Measurements from ENCODE around the gene THAP7.

Gene THAP7

GRCh38 chr22:20966883-20967696, 34.8 kb downstream of the THAP7 start, which contains the start of gene AIFM3:
Gene AIFM3, plus strand, starts transcription at chr22:20967255. Its CDS starts 690 bp downstream, at chr22:20967945.
- no peak for TF ChIP-seq ZNF274 (IDR thresholded peaks at IDR 0.05; ENCODE audit: low read depth, low read length)
- H3K4me3 ChIP-seq (ENCODE audit: low read length): no peak within 1 kb of the TSS

- H3K4me3 ChIP-seq (ENCODE audit: low read length): no peak overlapping the region
- TF ChIP-seq ZNF274 (IDR thresholded peaks at IDR 0.05; ENCODE audit: low read depth, low read length): no peak
Measured at GRCh38 chr22:20965888-20966855, 35.7 kb downstream of the THAP7 start.

DNA sequence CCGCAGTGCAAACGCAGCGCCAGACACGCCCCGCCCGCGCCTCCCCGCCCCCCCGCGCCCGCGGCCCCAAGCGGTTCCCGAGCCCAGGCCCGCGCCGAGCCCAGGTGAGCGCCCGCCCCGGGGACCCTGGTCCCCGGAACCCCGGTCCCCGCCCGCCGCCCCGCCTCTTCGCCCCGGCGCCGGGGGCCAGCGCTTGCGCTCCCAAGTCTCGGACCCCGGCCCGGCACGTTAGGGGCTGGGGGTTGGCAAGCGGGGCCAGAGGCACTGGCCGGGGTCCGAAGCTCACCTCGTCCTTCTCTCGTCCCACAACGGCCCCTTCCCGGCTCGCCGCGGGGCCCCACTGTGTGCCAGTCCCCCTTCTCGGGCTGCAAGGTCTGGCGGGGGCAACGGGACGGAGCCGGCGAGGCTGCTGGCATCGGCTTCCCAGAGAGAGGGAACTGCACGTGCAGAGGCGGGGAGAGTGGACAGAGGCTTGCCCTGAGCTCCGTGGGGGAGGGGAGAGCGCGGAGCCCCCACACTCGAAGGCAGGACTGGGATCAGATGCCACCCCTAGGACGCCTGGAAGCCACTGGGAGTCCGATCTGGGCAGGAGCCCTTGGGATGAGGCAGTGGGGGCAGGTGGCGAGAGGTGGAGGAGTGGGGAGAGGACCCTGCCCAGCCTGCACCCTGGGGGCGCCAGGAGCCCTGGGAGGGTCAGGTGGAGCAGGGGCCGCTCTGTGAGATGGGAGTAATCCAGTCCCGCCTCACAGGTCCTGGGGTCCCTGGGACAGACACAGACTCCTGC, 36.6 kb downstream of the THAP7 start:
- TF ChIP-seq ZNF274 (IDR thresholded peaks at IDR 0.05; ENCODE audit: low read depth, low read length): no peak
- H3K4me3 ChIP-seq (ENCODE audit: low read length): no peak overlapping the region

DNA sequence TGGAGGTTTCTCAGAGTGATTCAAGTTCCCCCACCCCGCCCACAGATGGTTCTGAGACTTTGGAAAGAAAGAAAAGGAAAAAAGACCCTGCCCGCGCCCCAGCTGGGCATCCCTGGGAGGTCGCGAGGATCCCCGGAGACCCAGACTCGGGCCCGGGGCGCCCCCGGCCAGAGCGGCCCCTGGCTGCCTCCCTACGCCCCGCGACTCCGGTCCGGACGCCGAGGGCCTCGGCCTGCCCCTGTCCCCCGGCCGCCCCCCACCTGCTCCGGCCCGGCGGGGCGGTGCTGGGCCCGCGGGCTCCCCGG, 37.2 kb downstream of the THAP7 start:
- no peak for TF ChIP-seq ZNF274 (IDR thresholded peaks at IDR 0.05; ENCODE audit: low read depth, low read length)
- no peak overlapping the region; the same call in 1 of the 2 replicates for H3K4me3 ChIP-seq (ENCODE audit: low read length)

GRCh38 chr22:20964090-20964798, 37.7 kb downstream of the THAP7 start:
- H3K4me3 ChIP-seq (ENCODE audit: low read length): no peak overlapping the region; the same call in 1 of the 2 replicates
- TF ChIP-seq ZNF274 (IDR thresholded peaks at IDR 0.05; ENCODE audit: low read depth, low read length): no peak

DNA sequence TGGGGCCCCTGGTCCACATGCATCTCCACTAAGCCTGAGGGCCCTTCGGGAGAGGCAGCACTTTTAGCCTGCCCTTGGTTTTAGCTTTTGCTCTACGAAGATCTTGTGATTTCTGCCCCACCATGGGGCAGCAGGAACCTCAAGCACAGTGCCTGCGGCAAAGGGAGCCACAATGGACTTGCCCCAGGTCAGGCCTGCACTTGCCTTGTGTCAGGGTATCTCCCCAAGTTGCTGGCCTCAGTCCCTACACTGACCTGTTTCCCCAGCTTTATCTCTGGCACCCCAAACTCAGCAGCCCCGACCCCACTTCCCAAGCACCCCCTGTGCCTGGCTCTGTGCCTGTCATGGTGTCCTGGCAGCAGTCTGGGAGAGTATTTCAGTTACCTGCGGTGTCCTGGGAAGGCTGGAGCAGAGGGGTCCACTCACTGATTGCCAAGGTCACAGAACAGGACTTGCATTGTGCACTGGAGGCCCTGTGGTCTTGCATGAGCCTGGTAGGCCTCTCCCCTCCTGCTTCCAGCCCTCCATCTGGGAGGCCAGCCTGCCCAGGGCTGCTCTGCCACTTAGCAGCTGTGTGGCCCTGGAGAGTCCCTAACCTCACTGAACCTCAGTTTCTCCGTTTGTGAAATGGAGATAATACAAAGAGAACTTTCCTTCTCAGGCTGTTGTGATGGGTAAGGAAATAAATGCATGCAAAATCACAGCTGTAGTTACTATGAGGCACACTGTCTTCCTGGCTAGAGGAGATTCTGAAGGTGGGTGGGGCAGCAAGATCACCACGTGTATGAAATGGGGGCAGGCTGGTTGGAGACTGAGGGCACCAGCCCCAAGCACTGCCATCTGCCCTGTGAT, 38.5 kb downstream of the THAP7 start:
- H3K4me3 ChIP-seq (ENCODE audit: low read length): no peak overlapping the region
- no peak for TF ChIP-seq ZNF274 (IDR thresholded peaks at IDR 0.05; ENCODE audit: low read depth, low read length)

- H3K4me3 ChIP-seq (ENCODE audit: low read length): no peak overlapping the region
- TF ChIP-seq ZNF274 (IDR thresholded peaks at IDR 0.05; ENCODE audit: low read depth, low read length): no peak
Measured at GRCh38 chr22:20962491-20962945, 39.4 kb downstream of the THAP7 start.

DNA sequence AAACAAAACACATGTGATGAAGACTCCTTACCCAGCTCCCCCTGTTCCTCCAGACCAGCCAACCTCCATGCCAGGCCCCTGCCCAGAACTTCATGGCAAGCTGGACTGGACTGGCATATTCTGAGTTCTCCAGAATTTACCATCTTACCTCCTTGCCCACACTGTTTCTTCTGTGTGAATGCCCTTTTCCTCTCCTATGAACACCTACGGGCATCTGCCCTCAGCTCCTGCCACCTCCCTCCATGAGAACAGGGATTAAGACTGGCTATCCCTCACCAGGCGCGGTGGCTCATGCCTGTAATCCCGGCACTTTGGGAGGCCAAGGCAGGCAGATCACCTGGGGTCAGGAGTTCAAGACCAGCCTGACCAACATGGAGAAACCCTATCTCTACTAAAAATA, 41.3 kb downstream of the THAP7 start:
- no peak for TF ChIP-seq ZNF274 (IDR thresholded peaks at IDR 0.05; ENCODE audit: low read depth, low read length)
- H3K4me3 ChIP-seq (ENCODE audit: low read length): no peak overlapping the region

- H3K4me3 ChIP-seq (ENCODE audit: low read length): no peak overlapping the region
- TF ChIP-seq ZNF274 (IDR thresholded peaks at IDR 0.05; ENCODE audit: low read depth, low read length): no peak
Measured at GRCh38 chr22:20959578-20960461, 42.1 kb downstream of the THAP7 start.

DNA sequence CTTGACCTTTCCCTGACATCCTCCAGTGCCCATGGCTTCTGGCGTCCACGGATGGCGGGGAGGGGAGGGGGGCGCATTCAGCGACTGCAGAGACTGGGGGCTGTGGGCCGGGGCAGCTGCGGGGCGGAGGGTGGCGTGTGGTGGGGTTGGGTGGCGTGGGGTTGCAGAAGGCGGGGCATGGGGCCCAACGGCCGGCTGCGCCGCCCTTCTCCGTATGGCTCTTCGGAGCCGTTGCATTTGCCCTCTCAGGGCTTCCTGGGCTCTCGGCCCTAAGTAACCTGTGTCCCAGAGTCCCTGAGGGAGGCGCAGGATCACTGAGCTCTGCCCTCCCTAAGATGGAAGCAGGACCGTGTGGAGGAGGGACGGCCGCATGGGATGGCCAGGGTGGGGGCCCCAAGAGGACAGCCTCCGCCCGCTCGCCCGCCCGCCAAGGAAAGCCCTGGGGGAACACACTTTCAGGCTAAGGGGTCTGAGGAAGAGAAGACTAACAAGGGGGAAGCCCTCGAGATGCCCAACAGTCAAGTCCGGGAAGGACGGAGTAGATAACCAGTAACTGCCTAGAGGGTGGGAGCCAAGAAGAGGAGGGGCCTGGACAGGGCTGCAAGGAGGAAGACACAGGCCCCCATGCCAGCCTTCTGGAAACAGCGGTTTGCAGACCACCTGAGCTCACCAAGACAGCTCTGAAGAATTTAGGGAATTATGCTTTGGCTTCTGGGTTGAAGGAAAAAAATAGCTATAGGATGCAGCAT, 44.1 kb downstream of the THAP7 start:
- peak overlapping the region; percentile 61; the same call in 1 of the 2 replicates for H3K4me3 ChIP-seq (ENCODE audit: low read length)
- TF ChIP-seq ZNF274 (IDR thresholded peaks at IDR 0.05; ENCODE audit: low read depth, low read length): no peak
